Heart left ventricle (tissue), 16 donors: ENCODE data around the gene CKB. TPM values are rescaled to one million over a fixed set of nuclear protein-coding genes. Genes with fewer than 3 reads are reported as not detected.

Experiments used
- ATAC-seq, 4 donors: fragments of 200-7000 bp; cut with Tn5 transposase; one replicate each; pipeline ENCODE4 v1.9.1; 2020 to 2022; ENCODE audit warnings: moderate library complexity in 4 of 4, mild to moderate bottlenecking in 3 of 4, moderate number of reproducible peaks in 1 of 4
- DNase-seq, 5 donors: peaks; one replicate each; pipeline ENCODE4 v3.0.0-alpha.2; 2020
- H3K27ac ChIP-seq, 12 donors: fragments of 200-600 bp; sonication (generic) in 4 of 12; one replicate each; pipeline versions ENCODE4 v1.5.0 to v1.8.0; 2016 to 2022; ENCODE audit warnings: mild to moderate bottlenecking in 2 of 12
- H3K27me3 ChIP-seq, 9 donors: fragments of 200-600 bp; sonication (generic) in 2 of 9; one replicate each; pipeline versions ENCODE4 v1.5.1 to v1.8.0; 2016 to 2022; ENCODE audit warnings: mild to moderate bottlenecking in 3 of 9
- H3K36me3 ChIP-seq, 9 donors: fragments of 200-600 bp; sonication (generic) in 2 of 9; one replicate each; pipeline versions ENCODE4 v1.5.0 to v1.8.0; 2018 to 2022; ENCODE audit warnings: mild to moderate bottlenecking in 2 of 9
- H3K4me1 ChIP-seq, 12 donors: fragments of 200-600 bp; sonication (generic) in 4 of 12; one replicate each; pipeline versions ENCODE4 v1.5.0 to v1.8.0; 2016 to 2022; ENCODE audit warnings: mild to moderate bottlenecking in 3 of 12
- H3K4me3 ChIP-seq, 12 donors: fragments of 200-600 bp; sonication (generic) in 4 of 12; one replicate each; pipeline versions ENCODE4 v1.5.0 to v1.8.0; 2017 to 2022; ENCODE audit warnings: mild to moderate bottlenecking in 9 of 12, moderate library complexity in 4 of 12
- H3K9me3 ChIP-seq, 12 donors: fragments of 200-600 bp; sonication (generic) in 4 of 12; one replicate each; pipeline versions ENCODE4 v1.5.0 to v1.8.0; 2016 to 2022; ENCODE audit warnings: mild to moderate bottlenecking in 1 of 12
- CTCF ChIP-seq, 12 donors: fragments of 200-600 bp; sonication (generic) in 4 of 12; IDR thresholded peaks; one replicate each; pipeline versions ENCODE4 v1.5.0 to v1.8.0; 2018 to 2022; ENCODE audit warnings: antibody characterized with exemption in 12 of 12, mild to moderate bottlenecking in 5 of 12
- POLR2A ChIP-seq, 2 donors: fragments of 450-650 bp; IDR thresholded peaks; one replicate each; pipeline ENCODE4 v1.6.1; 2017; ENCODE audit warnings: antibody characterized with exemption in 2 of 2, mild to moderate bottlenecking in 2 of 2, moderate library complexity in 2 of 2
- WGBS, 4 donors: extraction: QIAGEN DNeasy Blood & Tissue Kit in 2 of 4; methylation state at CpG; one replicate each; pipeline versions ENCODE4 v1.1.5 to v1.1.7; 2013 to 2018; 5-methylcytosine and 5-hydroxymethylcytosine counted together
- intact Hi-C, 10 donors: fragments of 100-400 bp; cut with DNase I; formaldehyde crosslinking; loops; one replicate each; pipeline versions ENCODE4 v1.11.1 to v1.14.2; 2022
- polyA plus RNA-seq, 2 donors: library from polyadenylated mRNA; stranded (reverse); fragments of 200-250 nt; gene quantifications; one replicate each; pipeline ENCODE4 v1.2.3, GENCODE V29; 2013
- total RNA-seq, 9 donors: library from RNA; depleted of rRNA in 2 of 9; stranded (reverse); fragments of >200 nt in 2 of 9; fragmentation: NEBNext Ultra II Directional in 3 of 9; extraction: Animal tissue kit (Norgen Biotek cat#: 25700) in 3 of 9; gene quantifications; one replicate each; pipeline versions ENCODE4 v1.1.0 to v1.2.4, GENCODE V29; 2016 to 2023
- donor health status: ischemic (EF 13 %, LVEDD 7.1; RV severe dilation, severe dysfunction).
- donor health status: healthy with polysubstance abuse.
- donor health status: DM: no; HTN: yes; CAD: no.
- donor health status: DM: no; HTN: no; CAD: no.
- donor health status: ischemic (EF 25% LVEDD 6.9; RV normal size, moderate dysfunction).
- donor health status: ischemic (EF 25% LVEDD 5.7; RV mildly dilated, moderate dysfunction).
- donor health status: healthy.
- donor health status: DM: yes; HTN: yes; CAD: no.
- donor health status: ischemic (EF 35%, LVEDD 5.7; RV mildly dilated, moderate dysfunction).
- donor health status: nonischemic (EF 11% LVEDD 7.7; RV severe dilation, severe dysfunction).
- donor health status: DM: yes; HTN: yes; CAD: no.
- donor health status: PGD.
- donor health status: ischemic (EF 29% LVEDD 5.4; RV normal size, mild dysfunction).
- donor health status: nonischemic (EF 23%, LVEDD 6.1; RV moderate dilation, normal function).

CKB gene
- total and polyA plus RNA-seq, 11 donors: 203 to 1,105 (median 529) TPM

GRCh38 chr14:103492156-103492925 lies 30.3 kb downstream of the CKB start:
- Histone ChIP-seq H3K9me3 (no peaks in the 10 kb centered on the region), H3K27ac (peak overlapping the region in 1 of 12 donors; percentile 34), H3K27me3 (no peaks in the 10 kb centered on the region), H3K4me3 (no peak overlapping the region), H3K36me3 (peaks cover 0 to 100% (median 95%) of the 10 kb centered on the region in 9 donors), H3K4me1 (peaks cover 0 to 27% (median 6%) of the 10 kb centered on the region in 12 donors)
- no peak for ATAC-seq
- no peak for DNase-seq
- no peak for TF ChIP-seq CTCF (IDR thresholded peaks at IDR 0.05)
- no peak for TF ChIP-seq POLR2A (IDR thresholded peaks at IDR 0.05)
- WGBS, 4 donors: 79 to 87% (median 83%) methylated on average over 6 of the region's 6 CpGs
- intact Hi-C loops: loop anchor here in 1 of 10 donors (10.0 kb wide), 1 partner anchor 98 kb away; no protein-coding TSS in a partner anchor

GRCh38 chr14:103491691-103492090 lies 30.9 kb downstream of the CKB start:
- DNase-seq (no peak), ATAC-seq (no peak)
- TF ChIP-seq POLR2A (IDR thresholded peaks at IDR 0.05) (no peak), CTCF (IDR thresholded peaks at IDR 0.05) (no peak)
- peaks cover 0 to 24% (median 6%) of the 10 kb centered on the region in 12 donors for H3K4me1 ChIP-seq
- peaks cover 0 to 100% (median 92%) of the 10 kb centered on the region in 9 donors for H3K36me3 ChIP-seq
- intact Hi-C loops: loop anchor here in 1 of 10 donors (10.0 kb wide), 1 partner anchor 97 kb away; no protein-coding TSS in a partner anchor
- no peaks in the 10 kb centered on the region for H3K27me3 ChIP-seq
- no peak overlapping the region for H3K4me3 ChIP-seq
- WGBS, 4 donors: 92 to 94% (median 92%) methylated on average over 10 of the region's 10 CpGs
- no peaks in the 10 kb centered on the region for H3K9me3 ChIP-seq
- no peak overlapping the region for H3K27ac ChIP-seq

- Histone ChIP-seq H3K9me3 (no peaks in the 10 kb centered on the region), H3K4me3 (no peak overlapping the region), H3K27ac (no peak overlapping the region), H3K4me1 (peaks cover 0 to 10% (median 2%) of the 10 kb centered on the region in 12 donors), H3K27me3 (no peaks in the 10 kb centered on the region), H3K36me3 (peaks cover 0 to 96% (median 82%) of the 10 kb centered on the region in 9 donors)
- TF ChIP-seq CTCF (IDR thresholded peaks at IDR 0.05): no peak
- no peak for TF ChIP-seq POLR2A (IDR thresholded peaks at IDR 0.05)
- 87 to 94% (median 89%) methylated on average over 2 of the region's 2 CpGs for WGBS, 4 donors
- ATAC-seq (no peak), DNase-seq (no peak)
- intact Hi-C loops: loop anchor here in 1 of 10 donors (10.0 kb wide), 1 partner anchor 95 kb away; no protein-coding TSS in a partner anchor
Observed at GRCh38 chr14:103489621-103490020, 33.0 kb downstream of the CKB start.

GRCh38 chr14:103488960-103489359 lies 33.7 kb downstream of the CKB start:
- H3K27ac ChIP-seq: peak overlapping the region in 1 of 12 donors; percentile 13
- H3K9me3 ChIP-seq: no peaks in the 10 kb centered on the region
- WGBS, 4 donors: 55 to 74% (median 68%) methylated on average over 2 of the region's 2 CpGs
- peaks cover 0 to 10% (median 2%) of the 10 kb centered on the region in 12 donors for H3K4me1 ChIP-seq
- no peak for TF ChIP-seq POLR2A (IDR thresholded peaks at IDR 0.05)
- TF ChIP-seq CTCF (IDR thresholded peaks at IDR 0.05): no peak
- peaks cover 0 to 96% (median 82%) of the 10 kb centered on the region in 9 donors for H3K36me3 ChIP-seq
- no peak overlapping the region for H3K4me3 ChIP-seq
- no peak for ATAC-seq
- no peak for DNase-seq
- intact Hi-C loops: no loop called here
- H3K27me3 ChIP-seq: no peaks in the 10 kb centered on the region
